Keratinocyte (primary cell): Measurements from ENCODE around the gene RBM22. TPM values are rescaled to one million over a fixed set of nuclear protein-coding genes. Genes with fewer than 3 reads are reported as not detected.

ENCODE experiments used
- DNase-seq: peaks from one replicate; pipeline ENCODE4 v3.0.0-alpha.2; 2011; ENCODE audit warnings: low read depth, missing footprints, low spot score
- FAIRE-seq: peaks from 2 replicates; lab custom pipeline; 2011; peaks lifted over from hg19 to GRCh38; lab: Jason Lieb, UNC
- H2AFZ ChIP-seq: 2 replicates; pipeline ENCODE4 v1.6.0; 2012; ENCODE audit warnings: low read length, control low read depth, inconsistent platforms; ENCODE audit not compliant: control insufficient read depth
- H3K27ac ChIP-seq: 2 replicates; pipeline ENCODE4 v1.5.1; 2011; ENCODE audit warnings: low read length; ENCODE audit not compliant: control insufficient read depth, insufficient read depth
- H3K27me3 ChIP-seq: 3 replicates; pipeline ENCODE4 v1.6.0; 2011; ENCODE audit warnings: low read length; ENCODE audit not compliant: control insufficient read depth, insufficient read depth; ENCODE audit errors: extremely low read depth
- H3K36me3 ChIP-seq, 2 experiments: 2 replicates in 1 of 2; 3 replicates in 1 of 2; pipeline ENCODE4 v1.5.1; 2011; ENCODE audit warnings: low read length in 2 of 2, mild to moderate bottlenecking in 1 of 2; ENCODE audit not compliant: control insufficient read depth in 2 of 2, insufficient read depth in 2 of 2; ENCODE audit errors: extremely low read depth in 1 of 2
- H3K4me1 ChIP-seq: 3 replicates; pipeline ENCODE4 v1.5.1; 2011; ENCODE audit warnings: low read length; ENCODE audit not compliant: control insufficient read depth, insufficient read depth; ENCODE audit errors: extremely low read depth
- H3K4me2 ChIP-seq: 3 replicates; pipeline ENCODE4 v1.6.0; 2011; ENCODE audit warnings: low read depth, low read length; ENCODE audit not compliant: control insufficient read depth, insufficient read depth; ENCODE audit errors: extremely low read depth
- H3K4me3 ChIP-seq, 3 experiments: fragments of 200-600 bp in 1 of 3; sonication (generic) in 1 of 3; 2 replicates in 2 of 3; 3 replicates in 1 of 3; pipeline ENCODE4 v1.5.1; 2011 to 2016; ENCODE audit warnings: low read length in 3 of 3, mild to moderate bottlenecking in 3 of 3, control low read depth in 2 of 3, inconsistent platforms in 1 of 3, low read depth in 1 of 3, mixed read lengths in 1 of 3, mixed run types in 1 of 3, moderate library complexity in 1 of 3; ENCODE audit not compliant: control insufficient read depth in 2 of 3, insufficient read depth in 2 of 3; ENCODE audit errors: extremely low read depth in 1 of 3
- H3K79me2 ChIP-seq: 2 replicates; pipeline ENCODE4 v1.6.0; 2012; ENCODE audit warnings: low read length; ENCODE audit not compliant: control insufficient read depth, insufficient read depth
- H3K9ac ChIP-seq: 3 replicates; pipeline ENCODE4 v1.6.0; 2011; ENCODE audit warnings: low read length; ENCODE audit not compliant: control insufficient read depth, insufficient read depth; ENCODE audit errors: extremely low read depth
- H3K9me1 ChIP-seq: 3 replicates; pipeline ENCODE4 v1.6.0; 2011; ENCODE audit warnings: low read length; ENCODE audit not compliant: control insufficient read depth, insufficient read depth; ENCODE audit errors: extremely low read depth
- H3K9me3 ChIP-seq: 2 replicates; pipeline ENCODE4 v1.5.1; 2012; ENCODE audit warnings: low read depth, low read length; ENCODE audit not compliant: control insufficient read depth
- H4K20me1 ChIP-seq: 3 replicates; pipeline ENCODE4 v1.6.0; 2011; ENCODE audit warnings: low read length; ENCODE audit not compliant: control insufficient read depth, insufficient read depth; ENCODE audit errors: extremely low read depth
- EZH2 ChIP-seq: IDR thresholded peaks from one replicate; pipeline ENCODE4 v1.6.1; 2012; ENCODE audit warnings: inconsistent platforms, mild to moderate bottlenecking, low read length, moderate library complexity
- dilution Hi-C: fragments of 300-500 bp; cut with MboI; formaldehyde crosslinking; loops from one replicate; pipeline ENCODE4 v1.7.0; 2020; ENCODE audit warnings: low sequenced_read_pairs; ENCODE audit not compliant: extremely low pct_ligation_motif_present
- polyA plus RNA-seq, 5 experiments: library from polyadenylated mRNA; depleted of rRNA in 3 of 5; stranded (reverse) in 3 of 5; stranded (forward) in 1 of 5; unstranded in 1 of 5; fragments of >200 nt; gene quantifications; 1 replicate in 1 of 5; 2 replicates in 3 of 5; 3 replicates in 1 of 5; pipeline versions ENCODE4 v1.2.1 to v1.2.3, GENCODE V29; 2011 to 2012; ENCODE audit warnings: missing spikeins in 2 of 5, low read depth in 1 of 5, low replicate concordance in 1 of 5
- TF ChIP-seq, protein P1 (sequence below), 3 experiments: IDR thresholded peaks in 1 of 3; conservative IDR thresholded peaks in 1 of 3; optimal IDR thresholded peaks in 1 of 3; 2 replicates in 2 of 3; 3 replicates in 1 of 3; pipeline versions ENCODE3 to v1.5.1; 2011; ENCODE audit warnings: low read length in 3 of 3, mild to moderate bottlenecking in 3 of 3, moderate library complexity in 2 of 3, control low read depth in 1 of 3, inconsistent platforms in 1 of 3; ENCODE audit not compliant: insufficient read depth in 2 of 3; ENCODE audit errors: extremely low read depth in 1 of 3

The RBM22 gene
- polyA plus RNA-seq, 1 donor (not counting 4 experiments of a cell fraction or from before 2014, with no cell fraction given) = 34.7 TPM

DNA sequence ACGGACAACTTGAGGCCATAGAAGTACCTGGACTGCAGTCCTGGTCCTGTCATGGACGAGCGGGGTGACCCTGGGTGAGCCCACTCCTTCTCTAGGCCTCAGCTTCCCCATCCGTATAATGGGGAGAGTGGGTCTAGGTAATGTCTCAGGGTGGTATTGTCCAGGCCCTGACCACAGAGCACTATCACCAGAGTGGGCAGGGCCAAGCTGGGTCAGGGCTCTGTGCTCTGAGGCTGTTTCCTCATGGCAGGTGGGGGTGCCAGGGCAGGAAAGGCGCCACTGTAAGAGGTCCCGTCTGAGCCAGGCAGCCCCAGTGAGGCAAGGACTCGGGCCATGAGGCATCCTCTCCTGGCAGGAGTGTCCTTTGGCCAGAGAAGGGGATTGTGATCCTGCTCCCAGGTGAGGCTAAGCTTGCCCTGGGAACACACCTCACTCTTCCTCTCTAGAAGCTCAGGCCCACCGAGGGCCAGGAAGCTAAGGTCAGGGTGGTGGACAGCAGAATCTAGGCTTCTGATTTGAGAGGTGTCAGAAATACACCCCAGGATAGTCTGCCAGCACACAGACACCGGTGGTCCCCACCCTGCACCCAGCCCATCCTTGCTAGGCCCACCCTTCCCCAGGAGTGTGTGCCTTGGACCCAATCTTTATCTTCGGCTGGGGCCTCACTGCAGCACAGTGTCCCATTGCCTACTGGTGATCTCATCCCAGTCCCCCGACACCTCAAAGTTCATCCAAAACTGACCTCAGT, 41.3 kb downstream of the RBM22 start:
- no peak for TF ChIP-seq EZH2
- TF ChIP-seq, protein P1, sequence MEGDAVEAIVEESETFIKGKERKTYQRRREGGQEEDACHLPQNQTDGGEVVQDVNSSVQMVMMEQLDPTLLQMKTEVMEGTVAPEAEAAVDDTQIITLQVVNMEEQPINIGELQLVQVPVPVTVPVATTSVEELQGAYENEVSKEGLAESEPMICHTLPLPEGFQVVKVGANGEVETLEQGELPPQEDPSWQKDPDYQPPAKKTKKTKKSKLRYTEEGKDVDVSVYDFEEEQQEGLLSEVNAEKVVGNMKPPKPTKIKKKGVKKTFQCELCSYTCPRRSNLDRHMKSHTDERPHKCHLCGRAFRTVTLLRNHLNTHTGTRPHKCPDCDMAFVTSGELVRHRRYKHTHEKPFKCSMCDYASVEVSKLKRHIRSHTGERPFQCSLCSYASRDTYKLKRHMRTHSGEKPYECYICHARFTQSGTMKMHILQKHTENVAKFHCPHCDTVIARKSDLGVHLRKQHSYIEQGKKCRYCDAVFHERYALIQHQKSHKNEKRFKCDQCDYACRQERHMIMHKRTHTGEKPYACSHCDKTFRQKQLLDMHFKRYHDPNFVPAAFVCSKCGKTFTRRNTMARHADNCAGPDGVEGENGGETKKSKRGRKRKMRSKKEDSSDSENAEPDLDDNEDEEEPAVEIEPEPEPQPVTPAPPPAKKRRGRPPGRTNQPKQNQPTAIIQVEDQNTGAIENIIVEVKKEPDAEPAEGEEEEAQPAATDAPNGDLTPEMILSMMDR (optimal IDR thresholded peaks at IDR 0.05 in 1 of 3, IDR thresholded peaks at IDR 0.05 in 1 of 3, conservative IDR thresholded peaks at IDR 0.05 in 1 of 3; ENCODE audit: extremely low read depth in 1 of 3, insufficient read depth in 2 of 3, low read length in 3 of 3) = no peak
- Histone ChIP-seq H3K4me1 (peaks cover 5% of the 10 kb centered on the region), H2AFZ (no peak overlapping the region), H4K20me1 (no peaks in the 10 kb centered on the region), H3K9ac (no peak overlapping the region), H3K79me2 (no peaks in the 10 kb centered on the region), H3K27ac (no peak overlapping the region), H3K27me3 (no peaks in the 10 kb centered on the region), H3K36me3 (no peaks in the 10 kb centered on the region), H3K9me3 (no peaks in the 10 kb centered on the region), H3K4me2 (no peak overlapping the region), H3K9me1 (no peaks in the 10 kb centered on the region), H3K4me3 (no peak overlapping the region)
- dilution Hi-C loops = no loop called here
- no peak for DNase-seq
- FAIRE-seq = no peak

DNA sequence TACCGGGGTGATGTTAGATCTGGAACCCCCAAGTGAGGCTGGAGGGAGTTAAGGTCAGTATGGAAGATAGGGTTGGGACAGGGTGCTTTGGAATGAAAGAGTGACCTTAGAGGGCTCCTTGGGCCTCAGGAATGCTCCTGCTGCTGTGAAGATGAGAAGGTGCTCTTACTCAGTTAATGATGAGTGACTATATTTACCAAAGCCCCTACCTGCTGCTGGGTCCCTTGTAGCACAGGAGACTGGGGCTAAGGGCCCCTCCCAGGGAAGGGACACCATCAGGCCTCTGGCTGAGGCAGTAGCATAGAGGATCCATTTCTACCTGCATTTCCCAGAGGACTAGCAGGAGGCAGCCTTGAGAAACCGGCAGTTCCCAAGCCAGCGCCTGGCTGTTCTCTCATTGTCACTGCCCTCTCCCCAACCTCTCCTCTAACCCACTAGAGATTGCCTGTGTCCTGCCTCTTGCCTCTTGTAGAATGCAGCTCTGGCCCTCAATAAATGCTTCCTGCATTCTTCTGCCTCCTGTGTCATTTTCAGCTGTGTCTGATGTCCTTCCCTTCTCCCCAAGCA, 42.1 kb downstream of the RBM22 start:
- DNase-seq (no peak), FAIRE-seq (no peak)
- Histone ChIP-seq H3K4me2 (no peak overlapping the region), H3K9me1 (no peaks in the 10 kb centered on the region), H4K20me1 (no peaks in the 10 kb centered on the region), H3K79me2 (no peaks in the 10 kb centered on the region), H3K36me3 (no peaks in the 10 kb centered on the region), H3K9ac (no peak overlapping the region), H2AFZ (no peak overlapping the region), H3K4me3 (no peak overlapping the region), H3K4me1 (no peaks in the 10 kb centered on the region), H3K27me3 (no peaks in the 10 kb centered on the region), H3K27ac (no peak overlapping the region), H3K9me3 (no peaks in the 10 kb centered on the region)
- dilution Hi-C loops = no loop called here
- no peak for TF ChIP-seq EZH2
- TF ChIP-seq, protein P1 (optimal IDR thresholded peaks at IDR 0.05 in 1 of 3, IDR thresholded peaks at IDR 0.05 in 1 of 3, conservative IDR thresholded peaks at IDR 0.05 in 1 of 3; ENCODE audit: extremely low read depth in 1 of 3, insufficient read depth in 2 of 3, low read length in 3 of 3) = no peak
